Activated CD8-positive, alpha-beta memory T cell treated with anti-CD3 and anti-CD28 coated beads for 4 hours (primary cell): ENCODE data around the gene MACROD2.
"Not testable (repeated sequence)": the region's sequence is repeated elsewhere in the genome, so short reads cannot be mapped to it uniquely, and the experiment has no call there.

Experiments used
- DNase-seq, 2 donors: peaks; one replicate each; pipeline ENCODE4 v3.0.0-alpha.2; 2020; ENCODE audit warnings: low read depth in 2 of 2

MACROD2 gene

GRCh38 chr20:15342991-15343523 lies 1347.7 kb downstream of the MACROD2 start:
- no peak for DNase-seq

GRCh38 chr20:15345287-15345686 lies 1350.0 kb downstream of the MACROD2 start:
- no peak for DNase-seq

GRCh38 chr20:15346657-15347280 lies 1351.5 kb downstream of the MACROD2 start:
- DNase-seq: no peak

- no peak for DNase-seq
These were observed 1363.7 kb downstream of the MACROD2 start for GRCh38 chr20:15359056-15359455.

GRCh38 chr20:15362849-15363248 lies 1367.5 kb downstream of the MACROD2 start:
- no peak for DNase-seq

- no peak for DNase-seq
These were observed 1369.5 kb downstream of the MACROD2 start for GRCh38 chr20:15364781-15365180.

- no peak for DNase-seq
These were observed 1375.1 kb downstream of the MACROD2 start for GRCh38 chr20:15370370-15370769.

- no peak for DNase-seq
These were observed 1379.4 kb downstream of the MACROD2 start for GRCh38 chr20:15374682-15375081.

- no peak for DNase-seq
These were observed 1380.5 kb downstream of the MACROD2 start for GRCh38 chr20:15375836-15376235.

- not testable (repeated sequence) for DNase-seq
These were observed 1382.3 kb downstream of the MACROD2 start for GRCh38 chr20:15377603-15378002.

GRCh38 chr20:15378151-15378550 lies 1382.8 kb downstream of the MACROD2 start:
- DNase-seq: no peak

- no peak for DNase-seq
These were observed 1384.5 kb downstream of the MACROD2 start for GRCh38 chr20:15379681-15380296.

- no peak for DNase-seq
These were observed 1385.5 kb downstream of the MACROD2 start for GRCh38 chr20:15380770-15381169.

GRCh38 chr20:15387228-15387627 lies 1391.9 kb downstream of the MACROD2 start:
- DNase-seq: no peak

GRCh38 chr20:15395457-15395856 lies 1400.1 kb downstream of the MACROD2 start:
- DNase-seq: no peak

- no peak for DNase-seq
These were observed 1400.7 kb downstream of the MACROD2 start for GRCh38 chr20:15396026-15396425.

- no peak for DNase-seq
These were observed 1401.6 kb downstream of the MACROD2 start for GRCh38 chr20:15396900-15397299.

- no peak for DNase-seq
These were observed 1404.5 kb downstream of the MACROD2 start for GRCh38 chr20:15399781-15400180.

GRCh38 chr20:15406072-15406471 lies 1410.8 kb downstream of the MACROD2 start:
- no peak for DNase-seq

GRCh38 chr20:15411781-15412180 lies 1416.5 kb downstream of the MACROD2 start:
- no peak for DNase-seq

GRCh38 chr20:15415908-15416307 lies 1420.6 kb downstream of the MACROD2 start:
- DNase-seq: no peak

- no peak for DNase-seq
These were observed 1424.5 kb downstream of the MACROD2 start for GRCh38 chr20:15419856-15420255.

GRCh38 chr20:15422966-15423365 lies 1427.7 kb downstream of the MACROD2 start:
- no peak for DNase-seq
